Erythroblast (primary cell): ENCODE measurements around the gene FBXL13.

ENCODE experiments used
- GATA1 ChIP-seq: IDR thresholded peaks from 2 replicates; pipeline ENCODE4 v1.6.1; 2011; ENCODE audit warnings: low read depth, mild to moderate bottlenecking, control low read depth, low read length, moderate library complexity
- POLR2A ChIP-seq: IDR thresholded peaks from 2 replicates; pipeline ENCODE4 v1.6.1; 2011; ENCODE audit warnings: mild to moderate bottlenecking, low read length

- TF ChIP-seq POLR2A, result no peak
- no peak for TF ChIP-seq GATA1
Observed at GRCh38 chr7:103120362-103120761, 45.8 kb upstream of the FBXL13 start.
